ENCODE measurements around the gene GRIN2B. TPM values are rescaled to one million over a fixed set of nuclear protein-coding genes. Genes with fewer than 3 reads are reported as not detected.

Gene GRIN2B
- total and polyA plus RNA-seq, 2 of the 13 experiments (the other 11 are each of a cell fraction or from before 2014, with no cell fraction given), result 0.05 to 0.13 TPM

GRCh38 chr12:13992106-13992505 lies 10.7 kb upstream of the GRIN2B start:
- CTCF ChIA-PET (ENCODE audit: low intra/inter-chr PET ratio, low total read pairs), result no interaction called here
- intact Hi-C loops (cut with micrococcal nuclease; ENCODE audit: unreplicated experiment), result no loop called here

DNA sequence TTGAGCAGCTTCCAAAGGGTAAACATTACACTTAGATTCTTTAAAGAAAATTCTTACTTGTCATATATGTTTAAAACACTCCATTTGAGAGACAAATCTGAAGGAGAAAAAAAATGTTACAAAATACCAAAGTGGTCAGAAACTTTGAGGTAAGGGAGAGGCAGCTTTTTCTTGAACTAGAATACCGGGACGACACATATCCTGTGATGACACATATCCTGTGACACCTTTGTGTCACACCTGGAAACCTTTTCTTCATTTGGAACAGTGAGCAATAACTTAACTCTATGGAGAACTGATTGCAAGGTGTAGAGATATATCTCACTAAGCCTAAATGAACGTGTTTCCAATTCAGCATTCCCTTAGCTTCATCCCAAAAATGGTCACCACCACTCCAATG lies 4.6 kb upstream of the GRIN2B start:
- TF ChIP-seq SIX1 (CRISPR knock-in tag; IDR thresholded peaks at IDR 0.05; ENCODE audit: borderline replicate concordance), result no peak
- no peak for TF ChIP-seq PAXIP1 (CRISPR knock-in tag; conservative IDR thresholded peaks at IDR 0.05)
- TF ChIP-seq ZNF34 (CRISPR knock-in tag; IDR thresholded peaks at IDR 0.05; ENCODE audit: borderline replicate concordance), result no peak
- no peak for ATAC-seq
- H3K9ac ChIP-seq (ENCODE audit: insufficient read depth, low read depth, low read length), result no peak overlapping the region
- POLR2A ChIA-PET, result no interaction called here
- CTCF ChIA-PET (ENCODE audit: low intra/inter-chr PET ratio, low total read pairs), result no interaction called here
- H3K36me3 ChIP-seq (replicated peaks in 1 of 2; ENCODE audit: control insufficient read depth in 1 of 2, insufficient read depth in 2 of 2, low read length in 2 of 2), result no peaks in the 10 kb centered on the region
- no peak overlapping the region for H2AFZ ChIP-seq (ENCODE audit: low read length)
- H3K27me3 ChIP-seq (ENCODE audit: control insufficient read depth in 1 of 2, insufficient read depth in 2 of 2, low read length in 2 of 2), result peaks cover 0 to 6% of the 10 kb centered on the region in 2 experiments; a peak in 2 of 5 replicates
- H3K9me3 ChIP-seq (ENCODE audit: low read length), result no peaks in the 10 kb centered on the region
- intact Hi-C loops (cut with micrococcal nuclease; ENCODE audit: unreplicated experiment) (no loop called here), in situ Hi-C loops (cut with HindIII; ENCODE audit: extremely low pct_ligation_motif_present, low pct_unique_long_range_greater_than_20kb) (no loop called here)
- BruUV-seq (replicated peaks), result no TSS peak
- no peak for DNase-seq (ENCODE audit: low spot score)
- H3K4me3 ChIP-seq (replicated peaks in 1 of 3; ENCODE audit: insufficient read depth in 1 of 3, low read depth in 2 of 3, low read length in 3 of 3), result no peak overlapping the region
- no peaks in the 10 kb centered on the region for H4K20me1 ChIP-seq (ENCODE audit: insufficient read depth, low read length)
- FAIRE-seq, result no peak
- WGBS (ENCODE audit: low lambda C conversion rate), result 14% methylated on average over 3 of the region's 3 CpGs
- no peaks in the 10 kb centered on the region for H3K79me2 ChIP-seq (ENCODE audit: insufficient read depth, low read length)
- H3K27ac ChIP-seq (ENCODE audit: extremely low read length, insufficient read depth, low read length), result no peak overlapping the region
- no peaks in the 10 kb centered on the region for H3K4me1 ChIP-seq (ENCODE audit: insufficient read depth, low read length)
- H3K4me2 ChIP-seq (ENCODE audit: low read depth, low read length), result no peak overlapping the region

More at GRCh38 chr12:13992106-13992505, 10.7 kb upstream of the GRIN2B start:
- BruUV-seq (replicated peaks), result no TSS peak
- no peak overlapping the region for H2AFZ ChIP-seq (ENCODE audit: low read length)
- POLR2A ChIA-PET, result no interaction called here
- peaks cover 29% of the 10 kb centered on the region for H3K4me1 ChIP-seq (ENCODE audit: insufficient read depth, low read length)
- no peak overlapping the region for H3K9ac ChIP-seq (ENCODE audit: insufficient read depth, low read depth, low read length)
- no peaks in the 10 kb centered on the region for H3K79me2 ChIP-seq (ENCODE audit: insufficient read depth, low read length)
- ATAC-seq, result peak; percentile 56
- no peak overlapping the region for H3K27ac ChIP-seq (ENCODE audit: extremely low read length, insufficient read depth, low read length)
- no peak overlapping the region for H3K4me3 ChIP-seq (replicated peaks in 1 of 3; ENCODE audit: insufficient read depth in 1 of 3, low read depth in 2 of 3, low read length in 3 of 3)
- H3K4me2 ChIP-seq (ENCODE audit: low read depth, low read length), result peak overlapping the region; percentile 29; the same call in 1 of the 2 replicates
- TF ChIP-seq, protein P1, sequence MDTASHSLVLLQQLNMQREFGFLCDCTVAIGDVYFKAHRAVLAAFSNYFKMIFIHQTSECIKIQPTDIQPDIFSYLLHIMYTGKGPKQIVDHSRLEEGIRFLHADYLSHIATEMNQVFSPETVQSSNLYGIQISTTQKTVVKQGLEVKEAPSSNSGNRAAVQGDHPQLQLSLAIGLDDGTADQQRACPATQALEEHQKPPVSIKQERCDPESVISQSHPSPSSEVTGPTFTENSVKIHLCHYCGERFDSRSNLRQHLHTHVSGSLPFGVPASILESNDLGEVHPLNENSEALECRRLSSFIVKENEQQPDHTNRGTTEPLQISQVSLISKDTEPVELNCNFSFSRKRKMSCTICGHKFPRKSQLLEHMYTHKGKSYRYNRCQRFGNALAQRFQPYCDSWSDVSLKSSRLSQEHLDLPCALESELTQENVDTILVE (CRISPR knock-in tag; IDR thresholded peaks at IDR 0.05), result no peak
- TF ChIP-seq SPEN (CRISPR knock-in tag; IDR thresholded peaks at IDR 0.05; ENCODE audit: low read depth) (no peak), XBP1 (CRISPR knock-in tag; IDR thresholded peaks at IDR 0.05) (no peak)
- in situ Hi-C loops (cut with HindIII; ENCODE audit: extremely low pct_ligation_motif_present, low pct_unique_long_range_greater_than_20kb), result no loop called here
- no peaks in the 10 kb centered on the region for H3K27me3 ChIP-seq (ENCODE audit: control insufficient read depth in 1 of 2, insufficient read depth in 2 of 2, low read length in 2 of 2)
- H3K36me3 ChIP-seq (replicated peaks in 1 of 2; ENCODE audit: control insufficient read depth in 1 of 2, insufficient read depth in 2 of 2, low read length in 2 of 2), result no peaks in the 10 kb centered on the region
- no peaks in the 10 kb centered on the region for H3K9me3 ChIP-seq (ENCODE audit: low read length)
- no peaks in the 10 kb centered on the region for H4K20me1 ChIP-seq (ENCODE audit: insufficient read depth, low read length)
- DNase-seq (ENCODE audit: low spot score), result no peak
- no peak for FAIRE-seq

All from HepG2 (cell line).